Heart left ventricle (tissue), 16 donors: ENCODE data around the gene DGKB. TPM values are rescaled to one million over a fixed set of nuclear protein-coding genes. Genes with fewer than 3 reads are reported as not detected.

ENCODE experiments used
- ATAC-seq, 4 donors: fragments of 200-7000 bp; cut with Tn5 transposase; one replicate each; pipeline ENCODE4 v1.9.1; 2020 to 2022; ENCODE audit warnings: moderate library complexity in 4 of 4, mild to moderate bottlenecking in 3 of 4, moderate number of reproducible peaks in 1 of 4
- DNase-seq, 5 donors: peaks; one replicate each; pipeline ENCODE4 v3.0.0-alpha.2; 2020
- H3K27ac ChIP-seq, 12 donors: fragments of 200-600 bp; sonication (generic) in 4 of 12; one replicate each; pipeline versions ENCODE4 v1.5.0 to v1.8.0; 2016 to 2022; ENCODE audit warnings: mild to moderate bottlenecking in 2 of 12
- H3K27me3 ChIP-seq, 9 donors: fragments of 200-600 bp; sonication (generic) in 2 of 9; one replicate each; pipeline versions ENCODE4 v1.5.1 to v1.8.0; 2016 to 2022; ENCODE audit warnings: mild to moderate bottlenecking in 3 of 9
- H3K36me3 ChIP-seq, 9 donors: fragments of 200-600 bp; sonication (generic) in 2 of 9; one replicate each; pipeline versions ENCODE4 v1.5.0 to v1.8.0; 2018 to 2022; ENCODE audit warnings: mild to moderate bottlenecking in 2 of 9
- H3K4me1 ChIP-seq, 12 donors: fragments of 200-600 bp; sonication (generic) in 4 of 12; one replicate each; pipeline versions ENCODE4 v1.5.0 to v1.8.0; 2016 to 2022; ENCODE audit warnings: mild to moderate bottlenecking in 3 of 12
- H3K4me3 ChIP-seq, 12 donors: fragments of 200-600 bp; sonication (generic) in 4 of 12; one replicate each; pipeline versions ENCODE4 v1.5.0 to v1.8.0; 2017 to 2022; ENCODE audit warnings: mild to moderate bottlenecking in 9 of 12, moderate library complexity in 4 of 12
- H3K9me3 ChIP-seq, 12 donors: fragments of 200-600 bp; sonication (generic) in 4 of 12; one replicate each; pipeline versions ENCODE4 v1.5.0 to v1.8.0; 2016 to 2022; ENCODE audit warnings: mild to moderate bottlenecking in 1 of 12
- CTCF ChIP-seq, 12 donors: fragments of 200-600 bp; sonication (generic) in 4 of 12; IDR thresholded peaks; one replicate each; pipeline versions ENCODE4 v1.5.0 to v1.8.0; 2018 to 2022; ENCODE audit warnings: antibody characterized with exemption in 12 of 12, mild to moderate bottlenecking in 5 of 12
- POLR2A ChIP-seq, 2 donors: fragments of 450-650 bp; IDR thresholded peaks; one replicate each; pipeline ENCODE4 v1.6.1; 2017; ENCODE audit warnings: antibody characterized with exemption in 2 of 2, mild to moderate bottlenecking in 2 of 2, moderate library complexity in 2 of 2
- WGBS, 4 donors: extraction: QIAGEN DNeasy Blood & Tissue Kit in 2 of 4; methylation state at CpG; one replicate each; pipeline versions ENCODE4 v1.1.5 to v1.1.7; 2013 to 2018; 5-methylcytosine and 5-hydroxymethylcytosine counted together
- intact Hi-C, 10 donors: fragments of 100-400 bp; cut with DNase I; formaldehyde crosslinking; loops; one replicate each; pipeline versions ENCODE4 v1.11.1 to v1.14.2; 2022
- polyA plus RNA-seq, 2 donors: library from polyadenylated mRNA; stranded (reverse); fragments of 200-250 nt; gene quantifications; one replicate each; pipeline ENCODE4 v1.2.3, GENCODE V29; 2013
- total RNA-seq, 9 donors: library from RNA; depleted of rRNA in 2 of 9; stranded (reverse); fragments of >200 nt in 2 of 9; fragmentation: NEBNext Ultra II Directional in 3 of 9; extraction: Animal tissue kit (Norgen Biotek cat#: 25700) in 3 of 9; gene quantifications; one replicate each; pipeline versions ENCODE4 v1.1.0 to v1.2.4, GENCODE V29; 2016 to 2023
- donor health status: ischemic (EF 13 %, LVEDD 7.1; RV severe dilation, severe dysfunction).
- donor health status: healthy with polysubstance abuse.
- donor health status: DM: no; HTN: yes; CAD: no.
- donor health status: DM: no; HTN: no; CAD: no.
- donor health status: ischemic (EF 25% LVEDD 6.9; RV normal size, moderate dysfunction).
- donor health status: ischemic (EF 25% LVEDD 5.7; RV mildly dilated, moderate dysfunction).
- donor health status: healthy.
- donor health status: DM: yes; HTN: yes; CAD: no.
- donor health status: ischemic (EF 35%, LVEDD 5.7; RV mildly dilated, moderate dysfunction).
- donor health status: nonischemic (EF 11% LVEDD 7.7; RV severe dilation, severe dysfunction).
- donor health status: DM: yes; HTN: yes; CAD: no.
- donor health status: PGD.
- donor health status: ischemic (EF 29% LVEDD 5.4; RV normal size, mild dysfunction).
- donor health status: nonischemic (EF 23%, LVEDD 6.1; RV moderate dilation, normal function).

The DGKB gene
- total and polyA plus RNA-seq, 11 donors: 0.08 to 1.6 (median 0.47) TPM; not detected in 1

GRCh38 chr7:14590206-14590605 is 312.3 kb downstream of the DGKB start:
- H3K4me1 ChIP-seq: no peaks in the 10 kb centered on the region
- no peak overlapping the region for H3K27ac ChIP-seq
- no peak overlapping the region for H3K4me3 ChIP-seq
- H3K27me3 ChIP-seq: no peaks in the 10 kb centered on the region
- no peaks in the 10 kb centered on the region for H3K36me3 ChIP-seq
- intact Hi-C loops: no loop called here
- ATAC-seq (no peak), DNase-seq (no peak)
- TF ChIP-seq CTCF (IDR thresholded peaks at IDR 0.05) (no peak), POLR2A (IDR thresholded peaks at IDR 0.05) (no peak)
- WGBS, 4 donors: 82 to 88% (median 85%) methylated on average over 3 of the region's 3 CpGs
- H3K9me3 ChIP-seq: peaks cover 0 to 16% (median 7%) of the 10 kb centered on the region in 12 donors

GRCh38 chr7:14585232-14585631 is 317.3 kb downstream of the DGKB start:
- Histone ChIP-seq H3K27ac (no peak overlapping the region), H3K36me3 (no peaks in the 10 kb centered on the region), H3K4me3 (no peak overlapping the region), H3K4me1 (no peaks in the 10 kb centered on the region), H3K27me3 (no peaks in the 10 kb centered on the region), H3K9me3 (peaks cover 0 to 24% (median 9%) of the 10 kb centered on the region in 12 donors)
- WGBS, 4 donors: 69 to 81% (median 79%) methylated on average over 2 of the region's 2 CpGs
- ATAC-seq (no peak), DNase-seq (no peak)
- intact Hi-C loops: no loop called here
- TF ChIP-seq CTCF (IDR thresholded peaks at IDR 0.05) (no peak), POLR2A (IDR thresholded peaks at IDR 0.05) (no peak)

GRCh38 chr7:14583518-14583917 is 319.0 kb downstream of the DGKB start:
- Histone ChIP-seq H3K4me1 (no peaks in the 10 kb centered on the region), H3K36me3 (no peaks in the 10 kb centered on the region), H3K4me3 (no peak overlapping the region), H3K9me3 (peaks cover 0 to 24% (median 9%) of the 10 kb centered on the region in 12 donors), H3K27me3 (no peaks in the 10 kb centered on the region), H3K27ac (no peak overlapping the region)
- no peak for DNase-seq
- TF ChIP-seq POLR2A (IDR thresholded peaks at IDR 0.05): no peak
- TF ChIP-seq CTCF (IDR thresholded peaks at IDR 0.05): no peak
- no peak for ATAC-seq
- intact Hi-C loops: no loop called here

GRCh38 chr7:14582010-14582409 is 320.5 kb downstream of the DGKB start:
- H3K4me3 ChIP-seq: no peak overlapping the region
- H3K27me3 ChIP-seq: no peaks in the 10 kb centered on the region
- WGBS, 4 donors: 80 to 89% (median 81%) methylated on average over 4 of the region's 4 CpGs
- DNase-seq (no peak), ATAC-seq (no peak)
- H3K27ac ChIP-seq: no peak overlapping the region
- no peaks in the 10 kb centered on the region for H3K36me3 ChIP-seq
- TF ChIP-seq CTCF (IDR thresholded peaks at IDR 0.05) (no peak), POLR2A (IDR thresholded peaks at IDR 0.05) (no peak)
- intact Hi-C loops: no loop called here
- no peaks in the 10 kb centered on the region for H3K4me1 ChIP-seq
- H3K9me3 ChIP-seq: peaks cover 0 to 23% (median 9%) of the 10 kb centered on the region in 12 donors
